ENCODE results near the gene PRDX3.

- TF ChIP-seq POLR2A (IDR thresholded peaks at IDR 0.05): no peak
- TF ChIP-seq CTCF (IDR thresholded peaks at IDR 0.05): peak in 9 of 12 donors; percentile 8 to 49 (median 16)
Measured at GRCh38 chr10:119198438-119198837, 19.8 kb upstream of the PRDX3 start.
